ENCODE results near the gene MOCS2. TPM values are rescaled to one million over a fixed set of nuclear protein-coding genes. Genes with fewer than 3 reads are reported as not detected.

MOCS2 gene
- total RNA-seq, 1 experiment from 2014 or later = 50.1 TPM

DNA sequence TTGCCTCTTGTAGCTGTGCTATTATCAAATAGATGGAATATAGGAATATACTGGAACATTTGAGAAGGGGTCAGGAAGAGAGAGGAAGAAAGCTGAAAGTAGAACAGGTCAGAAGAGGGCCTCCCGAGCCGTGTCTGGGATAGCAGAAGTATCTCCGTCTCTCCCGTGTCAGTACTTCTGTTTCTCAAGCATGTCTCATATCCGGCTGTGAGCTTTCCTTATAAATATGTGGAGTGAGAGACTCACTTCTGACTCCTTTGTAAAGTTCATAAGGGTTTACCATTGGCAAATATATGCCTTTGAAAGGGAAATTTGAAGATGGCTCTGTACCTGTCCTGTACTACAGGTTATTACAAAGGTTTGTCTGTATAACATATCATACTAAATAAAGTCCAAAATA, 50.3 kb downstream of the MOCS2 start:
- no peak for DNase-seq (ENCODE audit: extremely low read depth, low read depth)

DNA sequence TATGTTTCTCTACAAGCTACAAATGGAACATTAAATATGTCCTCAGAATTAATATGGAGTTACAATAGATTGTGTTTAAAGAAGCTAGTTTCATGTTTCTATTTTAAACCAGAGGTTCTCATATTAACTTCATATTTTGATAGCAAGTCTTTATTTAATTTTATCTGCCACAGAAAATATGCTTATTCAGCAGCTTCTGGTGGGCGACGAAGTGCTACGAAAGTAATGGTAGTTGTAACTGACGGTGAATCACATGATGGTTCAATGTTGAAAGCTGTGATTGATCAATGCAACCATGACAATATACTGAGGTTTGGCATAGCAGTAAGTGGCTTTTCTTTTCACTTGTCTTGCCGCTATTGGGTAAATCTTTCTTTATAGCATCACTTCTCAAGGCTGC, 54.2 kb downstream of the MOCS2 start:
- DNase-seq (ENCODE audit: extremely low read depth, low read depth) = no peak

DNA sequence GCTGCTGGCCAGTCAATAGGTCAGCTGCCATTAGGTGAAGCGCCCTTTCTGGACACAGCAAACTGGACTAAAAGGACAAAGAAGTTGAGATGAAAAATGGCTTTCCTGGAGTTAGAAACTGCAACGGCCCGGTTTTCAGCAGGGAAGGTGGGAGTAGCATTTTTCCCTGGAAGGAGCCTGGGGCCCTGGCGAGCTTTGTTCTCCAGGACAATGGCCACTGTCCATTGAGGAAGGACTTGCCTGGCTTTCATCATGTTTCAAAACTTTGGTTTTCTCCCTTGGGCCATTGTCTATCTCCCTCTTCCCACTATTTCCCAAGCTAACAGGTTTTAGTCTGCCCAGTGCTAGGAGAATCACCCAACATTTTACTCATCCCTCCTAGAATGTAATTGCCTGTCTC, 56.2 kb downstream of the MOCS2 start:
- no peak for DNase-seq (ENCODE audit: extremely low read depth, low read depth)

- DNase-seq (ENCODE audit: extremely low read depth, low read depth) = no peak
Observed at GRCh38 chr5:53052499-53052898, 57.1 kb downstream of the MOCS2 start.

DNA sequence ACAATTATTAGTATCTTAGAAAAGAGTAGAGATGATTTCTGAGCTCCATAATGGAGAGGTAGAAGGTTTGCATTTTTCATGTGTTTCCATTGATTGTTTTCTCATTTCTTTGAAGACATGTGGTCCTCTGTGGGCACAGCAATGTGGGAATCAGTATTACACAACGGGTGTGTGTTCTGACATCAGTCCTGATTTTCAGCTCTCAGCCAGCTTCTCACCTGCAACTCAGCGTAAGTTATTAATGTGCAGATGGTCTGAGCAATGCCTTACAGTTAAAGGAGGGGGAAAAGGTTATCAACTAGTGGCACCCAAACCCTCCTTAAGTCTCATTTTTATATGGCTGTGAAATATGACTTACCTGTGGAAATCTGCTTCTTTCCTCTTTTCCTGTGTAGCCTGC, 61.3 kb downstream of the MOCS2 start:
- no peak for DNase-seq (ENCODE audit: extremely low read depth, low read depth)

Other genes with a start within 250 kb of the MOCS2 start
- gene ITGA2, start 120.4 kb downstream of the MOCS2 start, total RNA-seq (2014; rRNA removed; shearing (Covaris generic)) = 5.0 and 5.5 TPM in 2 replicates

Data from NCI-H460 (cell line).